ENCODE measurements around the gene SHMT1.

GRCh38 chr17:18278867-18279266 lies 84.5 kb downstream of the SHMT1 start:
- no peak for TF ChIP-seq CTCF (IDR thresholded peaks at IDR 0.05; ENCODE audit: poor library complexity)
- TF ChIP-seq EZH2 (IDR thresholded peaks at IDR 0.05; ENCODE audit: borderline replicate concordance), result no peak
- no peak for TF ChIP-seq EZH2phosphoT487 (IDR thresholded peaks at IDR 0.05; ENCODE audit: low read depth, severe bottlenecking, unreplicated experiment)

Data from hepatocyte (in vitro differentiated cells).